ENCODE results near the gene DLG2. TPM values are rescaled to one million over a fixed set of nuclear protein-coding genes. Genes with fewer than 3 reads are reported as not detected.
"Not testable (repeated sequence)": the region's sequence is repeated elsewhere in the genome, so short reads cannot be mapped to it uniquely, and the experiment has no call there.

The DLG2 gene
- total RNA-seq, 1 donor = 1.3 TPM

- H3K4me3 ChIP-seq (ENCODE audit: low read depth, low read length) = no peak overlapping the region
- TF ChIP-seq CTCF (IDR thresholded peaks at IDR 0.05; ENCODE audit: insufficient read depth, low read depth, low read length) = no peak
- peak; percentile 13 for DNase-seq (ENCODE audit: low read depth)
Observed at GRCh38 chr11:84855508-84856245, 771.5 kb downstream of the DLG2 start.

- TF ChIP-seq CTCF (IDR thresholded peaks at IDR 0.05; ENCODE audit: insufficient read depth, low read depth, low read length) = no peak
- no peak for DNase-seq (ENCODE audit: low read depth)
- no peak overlapping the region for H3K4me3 ChIP-seq (ENCODE audit: low read depth, low read length)
Observed at GRCh38 chr11:84854498-84854880, 772.7 kb downstream of the DLG2 start.

GRCh38 chr11:84853841-84854497, 773.2 kb downstream of the DLG2 start:
- DNase-seq (ENCODE audit: low read depth) = no peak
- no peak for TF ChIP-seq CTCF (IDR thresholded peaks at IDR 0.05; ENCODE audit: insufficient read depth, low read depth, low read length)
- H3K4me3 ChIP-seq (ENCODE audit: low read depth, low read length) = no peak overlapping the region

GRCh38 chr11:84847842-84848241, 779.3 kb downstream of the DLG2 start:
- no peak for TF ChIP-seq CTCF (IDR thresholded peaks at IDR 0.05; ENCODE audit: insufficient read depth, low read depth, low read length)

GRCh38 chr11:84840201-84840600, 786.9 kb downstream of the DLG2 start:
- DNase-seq (ENCODE audit: low read depth); H3K4me3 ChIP-seq (ENCODE audit: low read depth, low read length): not testable (repeated sequence)

More at GRCh38 chr11:84847842-84848241, 779.3 kb downstream of the DLG2 start:
- no peak overlapping the region for H3K4me3 ChIP-seq (ENCODE audit: low read depth, low read length)
- DNase-seq (ENCODE audit: low read depth) = no peak

- no peak for TF ChIP-seq CTCF (IDR thresholded peaks at IDR 0.05; ENCODE audit: insufficient read depth, low read depth, low read length)
- no peak for DNase-seq (ENCODE audit: low read depth)
- no peak overlapping the region for H3K4me3 ChIP-seq (ENCODE audit: low read depth, low read length)
Observed at GRCh38 chr11:84837402-84838069, 789.6 kb downstream of the DLG2 start.

GRCh38 chr11:84836371-84836770, 790.8 kb downstream of the DLG2 start:
- no peak overlapping the region for H3K4me3 ChIP-seq (ENCODE audit: low read depth, low read length)
- no peak for TF ChIP-seq CTCF (IDR thresholded peaks at IDR 0.05; ENCODE audit: insufficient read depth, low read depth, low read length)
- DNase-seq (ENCODE audit: low read depth) = no peak
